ENCODE measurements around the gene HIGD1A. TPM values are rescaled to one million over a fixed set of nuclear protein-coding genes. Genes with fewer than 3 reads are reported as not detected.
A peak's percentile ranks its signal among the peaks of the same experiment; 100 is the strongest.

The HIGD1A gene
- total RNA-seq, 1 donor from 2014 or later = 377 TPM

DNA sequence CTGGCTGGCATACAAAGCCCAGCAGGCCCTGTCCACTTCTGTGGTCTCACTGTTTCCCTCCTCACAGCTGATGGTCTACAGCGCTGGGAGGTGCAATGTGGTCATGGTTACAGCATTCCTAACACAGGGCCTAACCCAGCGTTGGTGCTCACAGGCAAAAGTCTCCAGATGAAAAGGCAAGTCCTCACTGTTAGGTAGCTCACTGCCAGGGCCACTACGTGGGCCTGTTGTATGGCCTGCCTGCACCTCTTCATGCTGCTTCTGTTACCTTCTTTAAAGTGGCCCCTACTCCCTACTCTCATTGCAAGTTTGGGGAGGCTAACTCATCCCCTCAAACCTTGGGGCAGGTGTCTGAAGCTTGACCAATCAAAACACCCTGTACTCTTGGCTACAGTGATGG lies 62.5 kb downstream of the HIGD1A start:
- no peak for DNase-seq
- no peaks in the 10 kb centered on the region for H3K36me3 ChIP-seq
- no peak overlapping the region for H3K4me3 ChIP-seq
- no peak for TF ChIP-seq CTCF (IDR thresholded peaks at IDR 0.05; ENCODE audit: borderline replicate concordance)
- peak overlapping the region; percentile 92 for H3K27ac ChIP-seq (replicated peaks)
- no peaks in the 10 kb centered on the region for H3K9me3 ChIP-seq (replicated peaks)
- intact Hi-C loops (cut with micrococcal nuclease) = loop anchor here (10.0 kb wide), 1 partner anchor 87 kb away; the partner anchor contains the start of gene ZBTB47
- peaks cover 54% of the 10 kb centered on the region for H3K4me1 ChIP-seq
- no peaks in the 10 kb centered on the region for H3K27me3 ChIP-seq (ENCODE audit: low read depth)

DNA sequence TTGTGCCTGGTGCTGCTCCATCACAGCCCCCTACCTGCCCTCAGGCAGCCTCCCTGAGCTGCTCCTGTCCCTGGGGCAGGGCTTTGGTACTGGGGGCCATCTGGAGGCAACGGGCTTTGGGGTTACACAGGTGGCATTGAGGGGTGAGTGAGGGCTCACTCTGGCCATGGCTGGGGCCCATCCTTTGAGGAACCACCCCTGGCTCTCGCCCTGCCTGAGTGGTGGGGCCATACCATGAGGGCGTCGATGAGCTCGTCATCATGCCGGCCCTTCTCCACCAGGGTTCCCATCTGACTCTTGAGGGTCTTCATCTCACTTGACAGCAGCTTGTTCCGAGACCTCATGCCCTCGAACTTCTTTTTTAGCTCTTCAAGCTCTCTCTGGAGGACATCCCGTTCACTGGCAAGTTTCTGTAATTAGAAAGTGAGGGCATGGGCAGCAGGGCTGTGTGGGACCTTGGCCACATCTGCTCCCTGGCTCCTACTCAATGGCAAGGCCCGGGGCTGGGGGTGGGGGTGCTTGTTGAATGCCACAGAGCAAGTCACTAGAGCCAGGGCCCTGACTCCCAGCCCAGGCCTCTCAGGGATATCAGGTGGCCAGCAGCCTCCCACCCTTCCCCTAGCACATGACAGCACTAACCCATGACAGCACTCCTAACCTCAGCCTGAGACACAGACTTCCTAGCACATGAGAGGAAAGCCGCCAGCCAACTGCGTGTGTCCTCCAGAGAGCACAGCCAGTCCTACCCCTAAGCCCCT lies 64.7 kb downstream of the HIGD1A start:
- no peak for TF ChIP-seq CTCF (IDR thresholded peaks at IDR 0.05; ENCODE audit: borderline replicate concordance)
- H3K27me3 ChIP-seq (ENCODE audit: low read depth) = no peaks in the 10 kb centered on the region
- DNase-seq = peak; percentile 91
- H3K9me3 ChIP-seq (replicated peaks) = no peaks in the 10 kb centered on the region
- peaks cover 45% of the 10 kb centered on the region for H3K4me1 ChIP-seq
- no peaks in the 10 kb centered on the region for H3K36me3 ChIP-seq
- peak overlapping the region; percentile 4 for H3K4me3 ChIP-seq
- H3K27ac ChIP-seq (replicated peaks) = peak overlapping the region; percentile 92
- intact Hi-C loops (cut with micrococcal nuclease) = loop anchor here (10.0 kb wide), 1 partner anchor 85 kb away; the partner anchor contains the start of gene ZBTB47

GRCh38 chr3:42736531-42736930 lies 67.8 kb downstream of the HIGD1A start:
- DNase-seq = no peak
- H3K36me3 ChIP-seq = no peaks in the 10 kb centered on the region
- H3K9me3 ChIP-seq (replicated peaks) = no peaks in the 10 kb centered on the region
- no peak overlapping the region for H3K4me3 ChIP-seq
- H3K27ac ChIP-seq (replicated peaks) = peak overlapping the region; percentile 58
- H3K4me1 ChIP-seq = peaks cover 42% of the 10 kb centered on the region
- H3K27me3 ChIP-seq (ENCODE audit: low read depth) = no peaks in the 10 kb centered on the region
- no peak for TF ChIP-seq CTCF (IDR thresholded peaks at IDR 0.05; ENCODE audit: borderline replicate concordance)
- intact Hi-C loops (cut with micrococcal nuclease) = no loop called here

GRCh38 chr3:42736081-42736480 lies 68.2 kb downstream of the HIGD1A start:
- Histone ChIP-seq H3K4me1 (peaks cover 42% of the 10 kb centered on the region), H3K27ac (replicated peaks) (peak overlapping the region; percentile 58), H3K4me3 (no peak overlapping the region), H3K36me3 (no peaks in the 10 kb centered on the region), H3K27me3 (ENCODE audit: low read depth) (no peaks in the 10 kb centered on the region), H3K9me3 (replicated peaks) (no peaks in the 10 kb centered on the region)
- no peak for DNase-seq
- intact Hi-C loops (cut with micrococcal nuclease) = no loop called here
- TF ChIP-seq CTCF (IDR thresholded peaks at IDR 0.05; ENCODE audit: borderline replicate concordance) = no peak

DNA sequence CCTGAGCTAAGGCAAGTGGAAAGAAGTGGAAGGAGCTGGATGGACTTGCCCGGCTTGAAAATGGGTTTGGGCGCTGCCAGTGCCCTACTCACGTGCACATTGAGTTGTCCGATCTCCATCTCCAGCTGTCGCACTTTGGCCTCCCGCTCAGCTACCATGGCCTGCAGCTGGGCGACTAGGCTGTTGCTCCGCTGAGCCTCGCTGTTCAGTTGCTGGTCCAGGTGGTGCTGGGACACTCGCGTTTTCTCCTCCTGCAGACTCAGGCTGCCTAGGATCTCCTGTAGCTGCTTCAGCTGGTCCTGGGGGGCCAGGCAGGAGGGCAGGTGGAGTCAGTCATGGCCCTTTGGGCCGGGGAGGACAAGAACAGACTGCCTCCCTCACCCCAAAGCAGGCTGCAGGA lies 68.7 kb downstream of the HIGD1A start:
- intact Hi-C loops (cut with micrococcal nuclease) = no loop called here
- Histone ChIP-seq H3K4me1 (peaks cover 42% of the 10 kb centered on the region), H3K36me3 (no peaks in the 10 kb centered on the region), H3K27me3 (ENCODE audit: low read depth) (no peaks in the 10 kb centered on the region), H3K27ac (replicated peaks) (peak overlapping the region; percentile 58), H3K9me3 (replicated peaks) (no peaks in the 10 kb centered on the region), H3K4me3 (no peak overlapping the region)
- TF ChIP-seq CTCF (IDR thresholded peaks at IDR 0.05; ENCODE audit: borderline replicate concordance) = no peak
- no peak for DNase-seq

Data from left ventricle myocardium inferior (tissue), 1 donor.